Stimulated activated CD4-positive, alpha-beta T cell treated with anti-CD3 and anti-CD28 coated beads, Interleukin-12 subunit alpha, Interleukin-12 subunit beta, amount 100 ng/mL, for 48 hours (primary cell): ENCODE data around the gene NUDT16.
"Not testable (repeated sequence)": the region's sequence is repeated elsewhere in the genome, so short reads cannot be mapped to it uniquely, and the experiment has no call there.

ENCODE experiments used
- DNase-seq, 3 donors: peaks; one replicate each; pipeline ENCODE4 v3.0.0-alpha.2; 2020; ENCODE audit warnings: low read depth in 2 of 3, low spot score in 1 of 3

Gene NUDT16

GRCh38 chr3:131381445-131382291 lies at the start of gene NUDT16:
Gene NUDT16, plus strand, starts transcription at chr3:131381774. Its CDS starts 31 bp downstream, at chr3:131381805.
- DNase-seq, result peak; percentile 93 to 96 (median 94)

GRCh38 chr3:131338948-131339640 lies 42.5 kb upstream of the NUDT16 start:
- DNase-seq, result no peak

GRCh38 chr3:131341761-131342160 lies 39.8 kb upstream of the NUDT16 start:
- DNase-seq, result no peak

GRCh38 chr3:131348911-131349310 lies 32.7 kb upstream of the NUDT16 start:
- DNase-seq, result no peak

DNA sequence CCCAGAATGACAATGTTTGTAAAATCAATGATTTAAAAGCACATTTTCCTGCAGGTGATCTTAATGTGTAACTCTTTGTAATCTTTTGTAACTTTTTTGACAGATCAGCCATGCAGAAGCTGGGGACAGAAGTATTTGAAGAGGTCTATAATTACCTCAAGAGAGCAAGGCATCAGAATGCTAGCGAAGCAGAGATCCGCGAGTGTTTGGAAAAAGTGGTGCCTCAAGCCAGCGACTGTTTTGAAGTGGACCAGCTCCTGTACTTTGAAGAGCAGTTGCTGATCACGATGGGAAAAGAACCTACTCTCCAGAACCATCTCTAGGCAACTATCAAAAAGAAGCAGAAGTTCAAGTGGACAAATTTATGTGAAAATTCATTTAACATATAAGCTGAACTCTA lies 32.1 kb upstream of the NUDT16 start:
- DNase-seq, result no peak

- DNase-seq, result no peak
Measured at GRCh38 chr3:131349946-131350347, 31.6 kb upstream of the NUDT16 start.

- DNase-seq, result no peak
Measured at GRCh38 chr3:131350506-131350905, 31.1 kb upstream of the NUDT16 start.

- no peak for DNase-seq
Measured at GRCh38 chr3:131353016-131353877, 28.3 kb upstream of the NUDT16 start.

GRCh38 chr3:131353986-131354385 lies 27.6 kb upstream of the NUDT16 start:
- DNase-seq, result no peak

DNA sequence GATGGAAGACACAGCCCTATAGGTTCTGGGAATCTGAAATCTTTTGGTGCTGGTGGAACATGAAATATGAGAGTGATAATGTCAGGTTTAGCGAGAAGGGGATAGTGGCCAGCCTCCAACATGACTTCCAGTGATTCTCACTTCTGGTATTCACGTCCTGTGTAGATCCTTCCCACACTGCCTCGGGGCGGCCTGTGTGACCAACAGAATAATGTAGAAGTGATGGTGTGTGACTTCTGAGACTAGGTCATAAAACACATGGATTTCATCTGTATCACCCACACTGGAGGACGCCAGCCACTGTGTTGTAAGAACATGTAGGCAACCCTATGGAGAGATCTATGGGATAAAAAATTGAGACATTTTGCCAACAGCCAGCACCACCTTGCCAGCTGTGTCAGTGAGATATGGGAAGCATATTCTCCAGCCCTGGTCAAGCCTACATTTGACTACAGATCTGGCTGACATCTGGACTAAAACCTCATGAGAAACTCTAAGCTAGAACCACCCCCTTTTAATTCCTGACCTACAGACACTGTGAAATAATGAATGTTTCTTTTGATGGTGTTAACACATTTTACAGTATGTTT lies 25.5 kb upstream of the NUDT16 start:
- DNase-seq, result no peak

DNA sequence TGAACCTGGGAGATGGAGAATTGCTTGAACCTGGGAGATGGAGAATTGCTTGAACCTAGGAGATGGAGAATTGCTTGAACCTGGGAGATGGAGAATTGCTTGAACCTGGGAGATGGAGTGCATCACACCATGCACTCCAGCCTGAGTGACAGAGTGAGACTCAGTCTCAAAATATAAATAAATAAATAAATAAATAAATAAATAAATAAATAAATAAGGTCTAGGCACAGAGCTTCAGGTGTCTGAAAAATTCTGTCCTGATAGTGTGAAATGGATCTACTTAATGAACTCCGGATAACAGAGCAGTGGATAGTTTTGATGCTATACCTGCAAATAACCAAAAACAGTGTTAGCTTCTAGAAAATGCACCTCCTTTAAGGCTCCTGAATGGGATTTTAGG lies 24.3 kb upstream of the NUDT16 start:
- no peak for DNase-seq

GRCh38 chr3:131360191-131360755 lies 21.3 kb upstream of the NUDT16 start:
- DNase-seq, result no peak

- DNase-seq, result not testable (repeated sequence)
Measured at GRCh38 chr3:131361066-131361463, 20.5 kb upstream of the NUDT16 start.

DNA sequence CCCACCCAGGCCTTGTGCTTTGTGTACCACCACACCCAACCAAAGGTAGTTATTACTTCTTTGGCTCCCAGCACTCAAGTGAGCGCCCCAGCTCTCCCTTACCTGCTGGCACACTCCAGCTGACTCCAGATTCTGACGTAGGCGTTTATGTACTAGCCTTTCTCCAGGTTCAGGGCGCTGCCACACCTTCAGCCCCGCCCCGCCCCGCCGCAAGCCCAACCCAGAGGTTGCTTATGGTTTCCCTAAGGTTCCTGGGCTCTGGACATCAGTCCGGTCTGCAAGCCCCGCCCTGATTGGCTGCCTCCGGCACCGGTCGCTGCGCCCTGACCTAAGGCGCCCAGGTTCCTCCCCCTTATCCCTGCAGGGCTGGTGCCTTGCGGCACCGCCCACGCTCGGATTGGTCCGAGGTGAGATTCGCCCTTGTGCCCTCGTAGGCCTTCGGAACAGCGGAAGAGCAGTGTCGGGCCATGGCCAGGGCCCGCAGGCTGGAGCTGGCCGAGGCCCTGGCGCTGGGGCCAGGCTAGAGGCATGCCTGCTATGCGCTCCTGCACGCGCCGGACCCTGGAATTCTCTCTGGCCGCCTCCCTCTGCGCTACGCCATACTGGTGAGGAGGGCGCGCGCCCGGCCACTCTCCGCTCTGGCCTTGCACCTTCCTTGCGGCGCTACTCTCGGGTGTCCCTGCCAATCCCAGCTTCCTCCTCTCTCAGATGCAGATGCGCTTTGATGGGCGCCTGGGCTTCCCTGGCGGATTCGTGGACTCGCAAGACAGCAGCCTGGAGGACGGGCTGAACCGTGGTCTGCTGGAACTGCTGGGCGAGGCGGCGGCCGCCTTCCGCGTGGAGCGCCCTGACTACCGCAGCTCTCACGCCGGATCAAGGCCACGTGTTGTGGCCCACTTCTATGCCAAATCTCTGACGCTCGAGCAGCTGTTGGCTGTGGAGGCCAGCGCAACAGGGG lies 19.8 kb upstream of the NUDT16 start:
- no peak for DNase-seq

- DNase-seq, result no peak
Measured at GRCh38 chr3:131363275-131363674, 18.3 kb upstream of the NUDT16 start.

GRCh38 chr3:131370935-131371687 lies 10.5 kb upstream of the NUDT16 start:
- no peak for DNase-seq

- no peak for DNase-seq
Measured at GRCh38 chr3:131371688-131372066, 9.9 kb upstream of the NUDT16 start.

- DNase-seq, result no peak
Measured at GRCh38 chr3:131374741-131375140, 6.8 kb upstream of the NUDT16 start.
